ENCODE measurements around the gene HOXB2.

Gene HOXB2

DNA sequence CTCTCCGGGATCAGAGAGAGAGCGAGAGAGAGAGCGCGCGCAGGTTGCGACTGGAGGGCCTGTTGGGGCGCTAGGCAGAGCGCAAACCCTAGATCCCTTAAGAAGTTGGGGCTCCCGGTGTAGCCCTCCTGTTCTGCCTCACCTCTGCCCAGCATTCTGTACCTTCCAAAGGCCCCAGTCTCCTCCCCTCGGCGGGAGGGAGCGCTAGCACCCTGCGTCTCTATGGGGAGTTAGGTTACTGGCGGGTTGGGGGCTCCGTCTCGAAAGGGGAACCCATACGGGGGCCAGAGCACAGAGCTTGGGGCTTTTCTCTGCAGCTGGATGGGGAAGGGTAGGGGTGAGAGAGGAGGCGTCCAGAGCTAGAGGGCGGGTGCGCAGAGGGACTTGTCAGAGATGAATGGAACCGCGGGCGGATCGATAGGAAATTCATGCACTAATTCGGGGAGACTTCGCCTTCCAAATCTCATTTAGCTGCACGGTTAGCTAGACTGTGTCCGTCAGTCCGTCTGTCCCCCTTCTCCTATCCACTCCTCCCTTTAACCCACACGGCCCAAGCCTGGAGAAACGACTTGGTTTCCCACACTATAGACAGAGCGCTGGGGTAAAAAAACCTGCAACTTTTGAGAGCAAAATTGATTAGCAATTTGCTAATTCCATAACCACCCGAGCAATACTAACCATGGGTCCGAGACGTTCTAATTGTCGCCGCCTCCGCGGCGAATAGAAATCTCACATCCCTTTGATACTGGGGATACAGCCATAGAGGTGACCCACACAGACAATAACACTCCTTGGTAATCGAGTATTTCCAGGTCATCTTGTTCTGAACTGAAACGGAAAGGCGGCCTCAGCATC lies 33.9 kb upstream of the HOXB2 start:
- no peak for DNase-seq (ENCODE audit: extremely low read depth, low read depth)
- TF ChIP-seq, protein P1, sequence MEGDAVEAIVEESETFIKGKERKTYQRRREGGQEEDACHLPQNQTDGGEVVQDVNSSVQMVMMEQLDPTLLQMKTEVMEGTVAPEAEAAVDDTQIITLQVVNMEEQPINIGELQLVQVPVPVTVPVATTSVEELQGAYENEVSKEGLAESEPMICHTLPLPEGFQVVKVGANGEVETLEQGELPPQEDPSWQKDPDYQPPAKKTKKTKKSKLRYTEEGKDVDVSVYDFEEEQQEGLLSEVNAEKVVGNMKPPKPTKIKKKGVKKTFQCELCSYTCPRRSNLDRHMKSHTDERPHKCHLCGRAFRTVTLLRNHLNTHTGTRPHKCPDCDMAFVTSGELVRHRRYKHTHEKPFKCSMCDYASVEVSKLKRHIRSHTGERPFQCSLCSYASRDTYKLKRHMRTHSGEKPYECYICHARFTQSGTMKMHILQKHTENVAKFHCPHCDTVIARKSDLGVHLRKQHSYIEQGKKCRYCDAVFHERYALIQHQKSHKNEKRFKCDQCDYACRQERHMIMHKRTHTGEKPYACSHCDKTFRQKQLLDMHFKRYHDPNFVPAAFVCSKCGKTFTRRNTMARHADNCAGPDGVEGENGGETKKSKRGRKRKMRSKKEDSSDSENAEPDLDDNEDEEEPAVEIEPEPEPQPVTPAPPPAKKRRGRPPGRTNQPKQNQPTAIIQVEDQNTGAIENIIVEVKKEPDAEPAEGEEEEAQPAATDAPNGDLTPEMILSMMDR (IDR thresholded peaks at IDR 0.05; ENCODE audit: low read depth, low read length, missing control alignments): no peak
- H3K4me3 ChIP-seq (replicated peaks; ENCODE audit: low read depth, low read length): peak overlapping the region; percentile 12; the same call in 1 of the 2 replicates

DNA sequence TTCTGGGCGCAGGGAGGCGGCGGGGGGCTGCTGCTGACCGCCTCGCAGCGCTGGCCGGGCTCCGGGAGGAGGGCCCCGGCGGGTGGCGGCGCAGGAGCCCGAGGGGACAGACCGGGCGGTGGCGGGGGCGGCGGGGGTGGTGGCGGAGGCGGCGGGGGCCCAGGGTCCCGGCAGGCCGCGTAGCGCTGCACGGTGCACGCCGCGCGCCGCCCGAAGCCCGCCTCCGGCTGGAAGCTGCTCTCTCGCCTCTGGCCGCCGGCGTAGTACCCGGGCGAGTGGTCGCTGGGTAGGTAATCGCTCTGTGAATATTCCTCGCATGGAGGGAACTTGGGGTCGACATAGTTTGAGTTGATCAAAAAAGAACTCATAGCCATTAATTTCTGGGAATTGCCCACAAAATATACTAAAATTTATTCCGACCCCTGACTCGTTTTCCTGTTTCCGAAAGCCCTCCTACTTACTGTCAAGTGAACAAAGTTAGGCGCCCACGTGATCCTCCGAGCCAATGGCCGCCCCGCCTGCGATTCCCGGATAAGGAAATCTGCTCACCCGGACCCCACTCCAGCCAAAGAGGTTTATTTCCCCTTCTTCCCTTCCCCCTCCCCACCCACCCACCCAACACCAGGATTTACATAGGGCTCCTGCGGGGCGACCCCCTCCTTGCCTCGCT lies 33.2 kb upstream of the HOXB2 start, which contains the start of gene HOXB4:
TSS of gene HOXB4 (minus strand) at position 405 of the 670 bp plus-strand sequence. CDS start at position 374, 31 bp downstream.
- H3K4me3 ChIP-seq (replicated peaks; ENCODE audit: low read depth, low read length): peak within 1 kb of the TSS; percentile 31
- TF ChIP-seq, protein P1 (IDR thresholded peaks at IDR 0.05; ENCODE audit: low read depth, low read length, missing control alignments): no peak
- no peak for DNase-seq (ENCODE audit: extremely low read depth, low read depth)

DNA sequence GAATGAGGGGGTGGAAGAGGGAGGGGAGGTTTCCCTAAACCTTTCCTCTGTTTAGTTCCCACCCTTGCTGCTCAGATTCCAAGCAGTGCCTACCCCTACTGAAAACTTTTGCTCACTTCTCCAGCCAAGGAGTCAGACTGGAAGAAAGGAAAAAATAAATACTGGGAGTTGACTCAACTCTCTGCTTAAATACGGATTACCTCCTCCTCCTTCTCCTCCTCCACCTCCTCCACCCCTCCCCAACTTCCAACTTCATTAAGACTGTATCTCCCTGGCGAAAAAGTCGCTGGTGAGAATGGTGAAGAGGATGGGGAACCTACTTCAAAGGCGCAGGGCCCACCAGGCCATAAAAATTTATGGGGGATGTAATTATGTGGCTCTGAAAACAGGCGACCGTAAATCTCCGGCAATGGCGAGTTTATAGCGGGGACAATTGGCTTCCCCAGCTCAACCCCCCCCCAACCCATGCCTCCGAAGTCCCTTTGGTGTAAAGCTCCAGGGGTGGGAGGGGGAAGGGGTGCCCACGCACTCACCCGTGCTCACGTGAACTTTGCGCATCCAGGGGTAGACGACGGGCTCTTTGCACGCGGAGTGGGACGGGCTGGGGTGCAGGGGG lies 32.5 kb upstream of the HOXB2 start:
- TF ChIP-seq, protein P1 (IDR thresholded peaks at IDR 0.05; ENCODE audit: low read depth, low read length, missing control alignments): no peak
- no peak for DNase-seq (ENCODE audit: extremely low read depth, low read depth)
- peak overlapping the region; percentile 31 for H3K4me3 ChIP-seq (replicated peaks; ENCODE audit: low read depth, low read length)

DNA sequence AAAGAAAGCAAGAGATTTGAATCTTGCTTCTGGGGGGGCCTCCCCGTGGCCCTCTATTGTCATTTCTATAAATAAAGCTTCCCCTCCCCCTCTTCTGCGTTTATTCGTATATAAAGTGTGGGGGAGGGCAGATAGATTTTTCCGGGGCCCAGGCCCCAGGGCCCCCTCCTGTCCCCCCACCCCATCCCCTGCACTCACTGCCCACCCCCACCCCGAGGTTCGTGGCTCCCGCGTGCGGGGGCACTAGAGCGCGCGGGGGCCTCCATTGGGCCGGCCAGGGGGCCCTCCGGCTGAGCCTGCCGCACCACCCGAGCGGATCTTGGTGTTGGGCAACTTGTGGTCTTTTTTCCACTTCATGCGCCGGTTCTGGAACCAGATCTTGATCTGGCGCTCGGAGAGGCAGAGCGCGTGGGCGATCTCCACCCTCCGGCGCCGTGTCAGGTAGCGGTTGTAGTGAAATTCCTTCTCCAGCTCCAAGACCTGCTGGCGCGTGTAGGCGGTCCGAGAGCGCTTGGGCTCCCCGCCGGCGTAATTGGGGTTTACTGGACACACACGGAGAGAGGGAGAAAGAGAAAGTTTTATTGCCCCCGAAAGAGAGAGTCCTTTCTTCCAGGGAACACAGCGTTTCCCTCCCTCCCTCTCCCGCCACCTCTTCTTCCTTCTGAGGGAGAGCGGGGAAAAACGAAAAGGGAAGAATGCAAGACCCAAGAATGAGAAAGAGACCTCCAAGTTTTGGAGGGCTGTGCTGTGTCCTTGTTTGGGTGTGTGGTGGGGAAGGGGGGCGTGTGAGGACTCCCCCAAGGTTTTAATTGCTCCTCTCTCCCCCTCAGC lies 31.8 kb upstream of the HOXB2 start:
- H3K4me3 ChIP-seq (replicated peaks; ENCODE audit: low read depth, low read length): peak overlapping the region; percentile 31
- DNase-seq (ENCODE audit: extremely low read depth, low read depth): no peak
- TF ChIP-seq, protein P1 (IDR thresholded peaks at IDR 0.05; ENCODE audit: low read depth, low read length, missing control alignments): no peak

DNA sequence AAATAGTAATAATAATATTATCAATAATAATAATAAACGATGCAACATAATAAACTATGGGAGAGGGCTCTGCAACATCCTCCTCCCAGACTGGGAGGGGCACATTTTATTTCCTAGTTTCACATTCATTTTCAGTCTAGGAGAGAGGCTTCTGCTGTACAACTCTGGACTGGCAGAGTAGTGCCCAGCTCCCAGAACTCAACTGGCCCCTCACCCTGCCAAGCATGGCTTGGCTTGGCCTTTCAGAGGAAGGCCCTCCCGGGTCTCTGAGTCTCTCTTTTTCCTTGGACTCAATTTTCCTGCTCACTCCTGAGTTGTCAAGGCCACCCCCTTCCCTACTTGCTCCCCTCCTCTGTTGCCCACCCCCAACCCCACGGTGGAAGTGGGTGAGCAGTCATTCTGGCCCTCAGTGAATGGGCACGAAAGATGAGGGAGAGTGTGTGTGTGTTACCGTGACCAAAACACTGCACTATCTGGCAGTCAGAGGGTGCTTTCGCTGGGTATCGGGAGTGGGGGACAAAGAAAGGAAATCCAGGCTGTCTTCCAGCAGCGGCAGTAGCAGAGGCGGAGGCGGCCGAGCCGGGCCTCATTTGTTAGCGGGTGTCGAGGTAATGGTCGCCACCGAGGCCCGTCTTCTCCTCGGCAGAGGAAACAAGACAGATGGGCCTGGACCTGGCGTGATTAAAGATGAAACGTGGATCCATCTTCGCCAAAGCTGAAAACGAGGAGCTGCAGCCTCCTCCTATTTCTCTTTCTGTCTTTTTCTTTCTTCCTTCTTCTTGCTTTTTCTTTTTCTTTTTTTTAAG lies 31.0 kb upstream of the HOXB2 start:
- DNase-seq (ENCODE audit: extremely low read depth, low read depth): no peak
- TF ChIP-seq, protein P1 (IDR thresholded peaks at IDR 0.05; ENCODE audit: low read depth, low read length, missing control alignments): no peak
- no peak overlapping the region for H3K4me3 ChIP-seq (replicated peaks; ENCODE audit: low read depth, low read length)
